ENCODE results near the gene NRG3.

GRCh38 chr10:81828251-81828650 is 46.7 kb upstream of the NRG3 start:
- TF ChIP-seq, protein P1, sequence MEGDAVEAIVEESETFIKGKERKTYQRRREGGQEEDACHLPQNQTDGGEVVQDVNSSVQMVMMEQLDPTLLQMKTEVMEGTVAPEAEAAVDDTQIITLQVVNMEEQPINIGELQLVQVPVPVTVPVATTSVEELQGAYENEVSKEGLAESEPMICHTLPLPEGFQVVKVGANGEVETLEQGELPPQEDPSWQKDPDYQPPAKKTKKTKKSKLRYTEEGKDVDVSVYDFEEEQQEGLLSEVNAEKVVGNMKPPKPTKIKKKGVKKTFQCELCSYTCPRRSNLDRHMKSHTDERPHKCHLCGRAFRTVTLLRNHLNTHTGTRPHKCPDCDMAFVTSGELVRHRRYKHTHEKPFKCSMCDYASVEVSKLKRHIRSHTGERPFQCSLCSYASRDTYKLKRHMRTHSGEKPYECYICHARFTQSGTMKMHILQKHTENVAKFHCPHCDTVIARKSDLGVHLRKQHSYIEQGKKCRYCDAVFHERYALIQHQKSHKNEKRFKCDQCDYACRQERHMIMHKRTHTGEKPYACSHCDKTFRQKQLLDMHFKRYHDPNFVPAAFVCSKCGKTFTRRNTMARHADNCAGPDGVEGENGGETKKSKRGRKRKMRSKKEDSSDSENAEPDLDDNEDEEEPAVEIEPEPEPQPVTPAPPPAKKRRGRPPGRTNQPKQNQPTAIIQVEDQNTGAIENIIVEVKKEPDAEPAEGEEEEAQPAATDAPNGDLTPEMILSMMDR (IDR thresholded peaks at IDR 0.05) = no peak
- TF ChIP-seq EP300 (IDR thresholded peaks at IDR 0.05) (no peak), POLR2AphosphoS5 (IDR thresholded peaks at IDR 0.05) (no peak)

All from esophagus muscularis mucosa (tissue), 4 donors.